ENCODE results near the gene PFKP.

PFKP gene

DNA sequence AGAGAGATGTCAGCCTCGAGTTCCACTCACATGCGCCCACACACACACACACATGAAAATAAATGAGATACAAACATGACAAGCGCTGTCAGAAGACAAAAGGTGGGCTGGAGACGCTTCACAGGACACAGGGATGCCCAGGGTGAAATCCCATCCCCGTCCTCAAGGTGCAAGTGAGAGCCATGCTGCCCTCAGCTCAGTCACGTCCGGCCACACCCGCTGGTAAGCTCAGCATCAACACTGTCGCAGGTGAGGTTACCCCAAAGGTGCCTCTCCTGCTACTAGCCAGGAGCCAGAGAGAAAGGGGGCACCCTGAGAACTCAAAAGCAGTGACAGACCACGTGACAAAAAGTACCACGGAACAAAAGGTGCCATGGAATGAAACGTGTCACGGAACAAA lies 83.0 kb downstream of the PFKP start:
- TF ChIP-seq, protein P1, sequence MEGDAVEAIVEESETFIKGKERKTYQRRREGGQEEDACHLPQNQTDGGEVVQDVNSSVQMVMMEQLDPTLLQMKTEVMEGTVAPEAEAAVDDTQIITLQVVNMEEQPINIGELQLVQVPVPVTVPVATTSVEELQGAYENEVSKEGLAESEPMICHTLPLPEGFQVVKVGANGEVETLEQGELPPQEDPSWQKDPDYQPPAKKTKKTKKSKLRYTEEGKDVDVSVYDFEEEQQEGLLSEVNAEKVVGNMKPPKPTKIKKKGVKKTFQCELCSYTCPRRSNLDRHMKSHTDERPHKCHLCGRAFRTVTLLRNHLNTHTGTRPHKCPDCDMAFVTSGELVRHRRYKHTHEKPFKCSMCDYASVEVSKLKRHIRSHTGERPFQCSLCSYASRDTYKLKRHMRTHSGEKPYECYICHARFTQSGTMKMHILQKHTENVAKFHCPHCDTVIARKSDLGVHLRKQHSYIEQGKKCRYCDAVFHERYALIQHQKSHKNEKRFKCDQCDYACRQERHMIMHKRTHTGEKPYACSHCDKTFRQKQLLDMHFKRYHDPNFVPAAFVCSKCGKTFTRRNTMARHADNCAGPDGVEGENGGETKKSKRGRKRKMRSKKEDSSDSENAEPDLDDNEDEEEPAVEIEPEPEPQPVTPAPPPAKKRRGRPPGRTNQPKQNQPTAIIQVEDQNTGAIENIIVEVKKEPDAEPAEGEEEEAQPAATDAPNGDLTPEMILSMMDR (IDR thresholded peaks at IDR 0.05; ENCODE audit: low read depth, low read length), result no peak
- no peak overlapping the region for H3K4me3 ChIP-seq (ENCODE audit: low read depth, low read length)

GRCh38 chr10:3150961-3151360 lies 83.6 kb downstream of the PFKP start:
- no peak overlapping the region for H3K4me3 ChIP-seq (ENCODE audit: low read depth, low read length)
- TF ChIP-seq, protein P1 (IDR thresholded peaks at IDR 0.05; ENCODE audit: low read depth, low read length), result no peak

- TF ChIP-seq, protein P1 (IDR thresholded peaks at IDR 0.05; ENCODE audit: low read depth, low read length), result no peak
- H3K4me3 ChIP-seq (ENCODE audit: low read depth, low read length), result no peak overlapping the region
Measured at GRCh38 chr10:3151889-3152565, 84.7 kb downstream of the PFKP start.

DNA sequence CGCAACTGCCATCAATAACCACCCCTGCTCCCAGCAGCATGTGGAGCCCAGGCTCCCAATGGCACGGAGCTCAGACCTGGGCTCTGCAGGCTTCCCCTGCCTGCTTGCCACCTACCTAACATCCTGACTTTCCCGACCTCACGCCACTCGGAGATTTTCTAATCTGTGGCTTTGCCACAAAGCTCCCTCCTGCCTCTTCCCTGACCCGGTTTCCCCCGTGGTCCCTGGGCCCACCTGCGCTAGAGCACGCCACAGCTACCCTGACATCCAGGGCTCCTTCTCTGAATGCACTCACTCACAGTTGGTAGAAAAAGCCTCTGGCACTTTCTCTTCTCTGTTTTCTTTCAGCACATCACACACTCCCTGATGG lies 85.2 kb downstream of the PFKP start:
- TF ChIP-seq, protein P1 (IDR thresholded peaks at IDR 0.05; ENCODE audit: low read depth, low read length), result no peak
- H3K4me3 ChIP-seq (ENCODE audit: low read depth, low read length), result no peak overlapping the region

DNA sequence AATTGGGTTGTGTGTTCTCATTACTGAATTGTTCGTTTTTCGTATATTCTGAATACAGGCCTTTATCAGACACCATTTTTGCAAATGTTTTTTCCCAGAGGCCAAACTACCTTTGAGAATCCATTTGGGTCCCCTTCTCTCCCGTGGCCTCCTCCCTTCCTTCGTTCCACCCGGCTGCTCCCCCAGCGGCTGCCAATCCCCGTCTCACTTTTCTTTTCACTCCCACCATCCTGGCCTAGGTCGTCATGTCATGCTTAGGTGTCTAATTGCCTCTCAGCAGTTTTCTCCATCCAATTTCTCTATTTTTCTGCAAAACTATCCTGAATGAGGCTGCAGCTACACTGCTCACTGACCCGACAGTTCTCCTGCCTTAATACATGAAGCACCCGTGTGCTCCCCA lies 87.3 kb downstream of the PFKP start:
- TF ChIP-seq, protein P1 (IDR thresholded peaks at IDR 0.05; ENCODE audit: low read depth, low read length), result no peak
- H3K4me3 ChIP-seq (ENCODE audit: low read depth, low read length), result no peak overlapping the region

DNA sequence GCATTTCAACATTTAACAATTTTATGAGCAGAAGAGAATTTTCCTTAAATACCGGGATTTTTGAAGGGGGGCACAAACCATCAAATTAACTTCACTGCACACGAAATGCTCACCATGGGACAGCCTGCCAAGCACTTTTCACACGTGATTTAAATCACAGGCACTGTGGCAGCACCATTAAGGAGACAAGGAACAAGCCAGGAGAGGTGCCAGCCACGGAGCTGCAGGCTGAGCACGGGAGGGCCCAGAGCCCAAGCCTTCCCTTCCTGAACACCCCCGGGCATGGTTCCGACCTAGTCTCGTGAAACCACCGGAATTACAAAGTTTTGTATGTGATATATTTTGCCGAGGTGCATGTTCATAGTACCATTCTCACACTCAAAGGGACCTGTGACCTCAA lies 91.8 kb downstream of the PFKP start:
- no peak overlapping the region for H3K4me3 ChIP-seq (ENCODE audit: low read depth, low read length)
- TF ChIP-seq, protein P1 (IDR thresholded peaks at IDR 0.05; ENCODE audit: low read depth, low read length), result no peak

- TF ChIP-seq, protein P1 (IDR thresholded peaks at IDR 0.05; ENCODE audit: low read depth, low read length), result no peak
Measured at GRCh38 chr10:3162533-3162932, 95.2 kb downstream of the PFKP start.

More at GRCh38 chr10:3162533-3162932, 95.2 kb downstream of the PFKP start:
- H3K4me3 ChIP-seq (ENCODE audit: low read depth, low read length), result no peak overlapping the region

All from WI38 (cell line).